Measurements from ENCODE around the gene MYO1H.

The MYO1H gene

GRCh38 chr12:109447482-109447881 is 99.8 kb downstream of the MYO1H start:
- no peak overlapping the region for H3K9ac ChIP-seq (ENCODE audit: low read length)
- no peaks in the 10 kb centered on the region for H3K79me1 ChIP-seq (ENCODE audit: low read length)
- no peak overlapping the region for H4K91ac ChIP-seq (ENCODE audit: low read depth, low read length)
- H3K27ac ChIP-seq (ENCODE audit: low read depth, low read length) = no peak overlapping the region
- no peak overlapping the region for H2BK12ac ChIP-seq (ENCODE audit: low read length)
- H3K4ac ChIP-seq (ENCODE audit: low read depth, low read length) = no peak overlapping the region
- no peak overlapping the region for H2AFZ ChIP-seq (ENCODE audit: insufficient read depth, low read length, poor library complexity)
- no peak for DNase-seq
- H4K8ac ChIP-seq (ENCODE audit: low read depth, low read length) = no peak overlapping the region
- no peaks in the 10 kb centered on the region for H3K27me3 ChIP-seq (ENCODE audit: insufficient read depth, low read length)
- no peak overlapping the region for H2BK5ac ChIP-seq (ENCODE audit: low read depth, low read length, poor library complexity)
- peaks cover 3% of the 10 kb centered on the region for H3K9me3 ChIP-seq (ENCODE audit: insufficient read depth, low read depth, low read length)
- no peak overlapping the region for H3K4me3 ChIP-seq (ENCODE audit: low read depth, low read length)
- no peak overlapping the region for H3K23ac ChIP-seq (ENCODE audit: low read length)
- no peak overlapping the region for H3K18ac ChIP-seq (ENCODE audit: low read length)
- no CpG with 5 or more reads among the region's 9 CpGs for WGBS (ENCODE audit: extremely low coverage, insufficient coverage, insufficient read length)
- H2BK120ac ChIP-seq (ENCODE audit: insufficient read depth, low read length, poor library complexity) = no peak overlapping the region
- H3K79me2 ChIP-seq (ENCODE audit: control insufficient read depth, insufficient read depth, low read length, poor library complexity) = no peaks in the 10 kb centered on the region
- H4K12ac ChIP-seq (ENCODE audit: low read depth, low read length) = no peak overlapping the region
- no peak overlapping the region for H2AK5ac ChIP-seq (ENCODE audit: low read length)
- no peaks in the 10 kb centered on the region for H3K4me1 ChIP-seq (ENCODE audit: control insufficient read depth in 1 of 2, insufficient read depth in 2 of 2, low read length in 2 of 2)
- peaks cover 44 to 58% of the 10 kb centered on the region in 2 experiments for H3K36me3 ChIP-seq (ENCODE audit: control insufficient read depth in 1 of 2, insufficient read depth in 2 of 2, low read length in 2 of 2)
- no peak overlapping the region for H3K14ac ChIP-seq (ENCODE audit: low read length)
- no peak overlapping the region for H3K4me2 ChIP-seq (ENCODE audit: low read length)

GRCh38 chr12:109448272-109448671 is 100.6 kb downstream of the MYO1H start:
- no peaks in the 10 kb centered on the region for H3K79me1 ChIP-seq (ENCODE audit: low read length)
- no peak overlapping the region for H2AK5ac ChIP-seq (ENCODE audit: low read length)
- no peak overlapping the region for H3K23ac ChIP-seq (ENCODE audit: low read length)
- no peak overlapping the region for H4K8ac ChIP-seq (ENCODE audit: low read depth, low read length)
- H2BK120ac ChIP-seq (ENCODE audit: insufficient read depth, low read length, poor library complexity) = no peak overlapping the region
- H2BK5ac ChIP-seq (ENCODE audit: low read depth, low read length, poor library complexity) = no peak overlapping the region
- no peak for DNase-seq
- no CpG with 5 or more reads among the region's 5 CpGs for WGBS (ENCODE audit: extremely low coverage, insufficient coverage, insufficient read length)
- H3K18ac ChIP-seq (ENCODE audit: low read length) = no peak overlapping the region
- peaks cover 3% of the 10 kb centered on the region for H3K9me3 ChIP-seq (ENCODE audit: insufficient read depth, low read depth, low read length)
- no peak overlapping the region for H4K12ac ChIP-seq (ENCODE audit: low read depth, low read length)
- H3K27ac ChIP-seq (ENCODE audit: low read depth, low read length) = no peak overlapping the region
- H3K14ac ChIP-seq (ENCODE audit: low read length) = no peak overlapping the region
- H3K4me1 ChIP-seq (ENCODE audit: control insufficient read depth in 1 of 2, insufficient read depth in 2 of 2, low read length in 2 of 2) = no peaks in the 10 kb centered on the region
- H3K27me3 ChIP-seq (ENCODE audit: insufficient read depth, low read length) = no peaks in the 10 kb centered on the region
- H2AFZ ChIP-seq (ENCODE audit: insufficient read depth, low read length, poor library complexity) = no peak overlapping the region
- H4K91ac ChIP-seq (ENCODE audit: low read depth, low read length) = no peak overlapping the region
- no peak overlapping the region for H2BK12ac ChIP-seq (ENCODE audit: low read length)
- H3K4ac ChIP-seq (ENCODE audit: low read depth, low read length) = no peak overlapping the region
- H3K4me2 ChIP-seq (ENCODE audit: low read length) = no peak overlapping the region
- H3K36me3 ChIP-seq (ENCODE audit: control insufficient read depth in 1 of 2, insufficient read depth in 2 of 2, low read length in 2 of 2) = peaks cover 49 to 63% of the 10 kb centered on the region in 2 experiments
- no peak overlapping the region for H3K9ac ChIP-seq (ENCODE audit: low read length)
- no peaks in the 10 kb centered on the region for H3K79me2 ChIP-seq (ENCODE audit: control insufficient read depth, insufficient read depth, low read length, poor library complexity)
- H3K4me3 ChIP-seq (ENCODE audit: low read depth, low read length) = no peak overlapping the region

GRCh38 chr12:109448707-109449390 is 101.1 kb downstream of the MYO1H start:
- Histone ChIP-seq H3K4me3 (ENCODE audit: low read depth, low read length) (no peak overlapping the region), H3K27ac (ENCODE audit: low read depth, low read length) (no peak overlapping the region)

GRCh38 chr12:109449845-109450532 is 102.3 kb downstream of the MYO1H start:
- no peak overlapping the region for H3K4me3 ChIP-seq (ENCODE audit: low read depth, low read length)
- no peak overlapping the region for H3K27ac ChIP-seq (ENCODE audit: low read depth, low read length)
- no peaks in the 10 kb centered on the region for H3K79me1 ChIP-seq (ENCODE audit: low read length)
- no peak overlapping the region for H3K4me2 ChIP-seq (ENCODE audit: low read length)
- no peak overlapping the region for H4K91ac ChIP-seq (ENCODE audit: low read depth, low read length)
- no peaks in the 10 kb centered on the region for H3K4me1 ChIP-seq (ENCODE audit: control insufficient read depth in 1 of 2, insufficient read depth in 2 of 2, low read length in 2 of 2)
- no peak overlapping the region for H3K23ac ChIP-seq (ENCODE audit: low read length)
- H3K14ac ChIP-seq (ENCODE audit: low read length) = no peak overlapping the region
- no peak overlapping the region for H2AK5ac ChIP-seq (ENCODE audit: low read length)
- no peak for DNase-seq
- no peak overlapping the region for H2AFZ ChIP-seq (ENCODE audit: insufficient read depth, low read length, poor library complexity)
- H3K4ac ChIP-seq (ENCODE audit: low read depth, low read length) = no peak overlapping the region
- H2BK120ac ChIP-seq (ENCODE audit: insufficient read depth, low read length, poor library complexity) = no peak overlapping the region
- H4K8ac ChIP-seq (ENCODE audit: low read depth, low read length) = no peak overlapping the region
- H2BK5ac ChIP-seq (ENCODE audit: low read depth, low read length, poor library complexity) = no peak overlapping the region
- H3K36me3 ChIP-seq (ENCODE audit: control insufficient read depth in 1 of 2, insufficient read depth in 2 of 2, low read length in 2 of 2) = peaks cover 56 to 73% of the 10 kb centered on the region in 2 experiments
- H3K9ac ChIP-seq (ENCODE audit: low read length) = no peak overlapping the region
- no CpG with 5 or more reads among the region's 16 CpGs for WGBS (ENCODE audit: extremely low coverage, insufficient coverage, insufficient read length)
- no peak overlapping the region for H2BK12ac ChIP-seq (ENCODE audit: low read length)
- no peaks in the 10 kb centered on the region for H3K79me2 ChIP-seq (ENCODE audit: control insufficient read depth, insufficient read depth, low read length, poor library complexity)
- peaks cover 3% of the 10 kb centered on the region for H3K9me3 ChIP-seq (ENCODE audit: insufficient read depth, low read depth, low read length)
- no peak overlapping the region for H3K18ac ChIP-seq (ENCODE audit: low read length)
- H4K12ac ChIP-seq (ENCODE audit: low read depth, low read length) = no peak overlapping the region
- no peaks in the 10 kb centered on the region for H3K27me3 ChIP-seq (ENCODE audit: insufficient read depth, low read length)

More at GRCh38 chr12:109448707-109449390, 101.1 kb downstream of the MYO1H start:
- no peaks in the 10 kb centered on the region for H3K27me3 ChIP-seq (ENCODE audit: insufficient read depth, low read length)
- no peaks in the 10 kb centered on the region for H3K4me1 ChIP-seq (ENCODE audit: control insufficient read depth in 1 of 2, insufficient read depth in 2 of 2, low read length in 2 of 2)
- no peak overlapping the region for H2BK12ac ChIP-seq (ENCODE audit: low read length)
- no peak overlapping the region for H3K23ac ChIP-seq (ENCODE audit: low read length)
- no peak overlapping the region for H4K91ac ChIP-seq (ENCODE audit: low read depth, low read length)
- no peak overlapping the region for H3K14ac ChIP-seq (ENCODE audit: low read length)
- no peak overlapping the region for H4K12ac ChIP-seq (ENCODE audit: low read depth, low read length)
- H2BK5ac ChIP-seq (ENCODE audit: low read depth, low read length, poor library complexity) = no peak overlapping the region
- no peaks in the 10 kb centered on the region for H3K79me2 ChIP-seq (ENCODE audit: control insufficient read depth, insufficient read depth, low read length, poor library complexity)
- H4K8ac ChIP-seq (ENCODE audit: low read depth, low read length) = no peak overlapping the region
- H3K36me3 ChIP-seq (ENCODE audit: control insufficient read depth in 1 of 2, insufficient read depth in 2 of 2, low read length in 2 of 2) = peaks cover 55 to 66% of the 10 kb centered on the region in 2 experiments
- H2AK5ac ChIP-seq (ENCODE audit: low read length) = no peak overlapping the region
- H3K79me1 ChIP-seq (ENCODE audit: low read length) = no peaks in the 10 kb centered on the region
- no peak overlapping the region for H3K9ac ChIP-seq (ENCODE audit: low read length)
- H3K4ac ChIP-seq (ENCODE audit: low read depth, low read length) = no peak overlapping the region
- no peak overlapping the region for H3K4me2 ChIP-seq (ENCODE audit: low read length)
- no peak for DNase-seq
- H2BK120ac ChIP-seq (ENCODE audit: insufficient read depth, low read length, poor library complexity) = no peak overlapping the region
- H3K18ac ChIP-seq (ENCODE audit: low read length) = no peak overlapping the region
- peaks cover 3% of the 10 kb centered on the region for H3K9me3 ChIP-seq (ENCODE audit: insufficient read depth, low read depth, low read length)
- WGBS (ENCODE audit: extremely low coverage, insufficient coverage, insufficient read length) = no CpG with 5 or more reads among the region's 8 CpGs
- no peak overlapping the region for H2AFZ ChIP-seq (ENCODE audit: insufficient read depth, low read length, poor library complexity)

All from trophoblast cell (in vitro differentiated cells and primary cell).